ENCODE data around the gene TEF. TPM values are rescaled to one million over a fixed set of nuclear protein-coding genes. Genes with fewer than 3 reads are reported as not detected.

The TEF gene
- total RNA-seq, 1 donor from 2014 or later, result 20.1 TPM

- TF ChIP-seq CTCF (IDR thresholded peaks at IDR 0.05; ENCODE audit: borderline replicate concordance), result no peak
- Histone ChIP-seq H3K27ac (replicated peaks) (peak overlapping the region; percentile 100), H3K27me3 (ENCODE audit: low read depth) (no peaks in the 10 kb centered on the region), H3K36me3 (peaks cover 20% of the 10 kb centered on the region), H3K9me3 (replicated peaks) (no peaks in the 10 kb centered on the region), H3K4me3 (peak overlapping the region; percentile 100), H3K4me1 (peaks cover 60% of the 10 kb centered on the region)
- intact Hi-C loops (cut with micrococcal nuclease), result no loop called here
- peak; percentile 67 for DNase-seq
Observed at GRCh38 chr22:41447435-41448188, 65.9 kb downstream of the TEF start.

GRCh38 chr22:41448189-41448808 is 66.6 kb downstream of the TEF start:
- no peaks in the 10 kb centered on the region for H3K27me3 ChIP-seq (ENCODE audit: low read depth)
- TF ChIP-seq CTCF (IDR thresholded peaks at IDR 0.05; ENCODE audit: borderline replicate concordance), result no peak
- peak overlapping the region; percentile 100 for H3K27ac ChIP-seq (replicated peaks)
- H3K9me3 ChIP-seq (replicated peaks), result no peaks in the 10 kb centered on the region
- peak overlapping the region; percentile 100 for H3K4me3 ChIP-seq
- DNase-seq, result peak; percentile 95
- peaks cover 13% of the 10 kb centered on the region for H3K36me3 ChIP-seq
- intact Hi-C loops (cut with micrococcal nuclease), result no loop called here
- H3K4me1 ChIP-seq, result peaks cover 53% of the 10 kb centered on the region

Other genes starting within 250 kb of the TEF start
- gene L3MBTL2, start 176.6 kb upstream of the TEF start, total RNA-seq, result 15.2 TPM
- gene CHADL, start 141.0 kb upstream of the TEF start, total RNA-seq, result 10.3 TPM
- gene RANGAP1, start 95.8 kb upstream of the TEF start, total RNA-seq, result 36.4 TPM
- gene ZC3H7B, start 80.4 kb upstream of the TEF start, total RNA-seq, result 39.1 TPM
- 63.6 TPM for gene TOB2, start 64.9 kb downstream of the TEF start, total RNA-seq
- 23.9 TPM for gene PHF5A, start 86.8 kb downstream of the TEF start, total RNA-seq
- 851 TPM for gene ACO2, start 87.2 kb downstream of the TEF start, total RNA-seq
- 15.8 TPM for gene POLR3H, start 162.5 kb downstream of the TEF start, total RNA-seq
- gene CSDC2, start 179.1 kb downstream of the TEF start, total RNA-seq, result 301 TPM
- gene PMM1, start 207.9 kb downstream of the TEF start, total RNA-seq, result 18.4 TPM
- 46.2 TPM for gene DESI1, start 239.1 kb downstream of the TEF start, total RNA-seq
- gene XRCC6, start 239.4 kb downstream of the TEF start, total RNA-seq, result 155 TPM

Data from left ventricle myocardium inferior (tissue), 1 donor.